Measurements from ENCODE around the gene ARID1B.

DNA sequence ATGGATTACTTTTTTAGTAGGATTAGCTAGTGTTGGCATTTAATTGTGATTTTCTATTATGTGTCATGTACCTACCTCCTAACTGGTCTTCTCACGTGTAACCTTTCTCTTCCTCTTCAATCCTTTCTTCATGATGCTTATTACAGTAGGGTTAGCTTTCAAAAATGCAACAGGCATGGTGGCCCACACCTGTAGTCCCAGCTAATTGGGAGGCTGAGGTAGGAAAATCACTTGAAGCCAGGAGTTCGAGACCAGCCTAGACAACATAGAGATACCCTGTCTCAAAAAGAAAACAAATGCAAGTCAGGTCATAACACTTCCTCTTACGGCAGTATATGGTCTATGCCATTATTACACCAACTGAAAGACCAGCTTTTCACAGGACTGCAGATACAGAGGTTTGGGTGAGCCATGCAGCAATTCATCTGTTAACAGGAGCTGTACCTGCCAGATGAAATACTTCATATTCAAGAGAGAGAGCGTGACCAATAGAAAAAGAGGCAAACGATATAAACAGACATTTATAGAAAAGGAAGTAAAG is 351.1 kb downstream of the ARID1B start:
- TF ChIP-seq, protein P1, sequence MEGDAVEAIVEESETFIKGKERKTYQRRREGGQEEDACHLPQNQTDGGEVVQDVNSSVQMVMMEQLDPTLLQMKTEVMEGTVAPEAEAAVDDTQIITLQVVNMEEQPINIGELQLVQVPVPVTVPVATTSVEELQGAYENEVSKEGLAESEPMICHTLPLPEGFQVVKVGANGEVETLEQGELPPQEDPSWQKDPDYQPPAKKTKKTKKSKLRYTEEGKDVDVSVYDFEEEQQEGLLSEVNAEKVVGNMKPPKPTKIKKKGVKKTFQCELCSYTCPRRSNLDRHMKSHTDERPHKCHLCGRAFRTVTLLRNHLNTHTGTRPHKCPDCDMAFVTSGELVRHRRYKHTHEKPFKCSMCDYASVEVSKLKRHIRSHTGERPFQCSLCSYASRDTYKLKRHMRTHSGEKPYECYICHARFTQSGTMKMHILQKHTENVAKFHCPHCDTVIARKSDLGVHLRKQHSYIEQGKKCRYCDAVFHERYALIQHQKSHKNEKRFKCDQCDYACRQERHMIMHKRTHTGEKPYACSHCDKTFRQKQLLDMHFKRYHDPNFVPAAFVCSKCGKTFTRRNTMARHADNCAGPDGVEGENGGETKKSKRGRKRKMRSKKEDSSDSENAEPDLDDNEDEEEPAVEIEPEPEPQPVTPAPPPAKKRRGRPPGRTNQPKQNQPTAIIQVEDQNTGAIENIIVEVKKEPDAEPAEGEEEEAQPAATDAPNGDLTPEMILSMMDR (IDR thresholded peaks at IDR 0.05 in 8 of 11, conservative IDR thresholded peaks at IDR 0.05 in 3 of 11): no peak
- no peak for TF ChIP-seq POLR2A (IDR thresholded peaks at IDR 0.05)
